ENCODE measurements around the gene UCP1.
A peak's percentile ranks its signal among the peaks of the same experiment; 100 is the strongest.

DNA sequence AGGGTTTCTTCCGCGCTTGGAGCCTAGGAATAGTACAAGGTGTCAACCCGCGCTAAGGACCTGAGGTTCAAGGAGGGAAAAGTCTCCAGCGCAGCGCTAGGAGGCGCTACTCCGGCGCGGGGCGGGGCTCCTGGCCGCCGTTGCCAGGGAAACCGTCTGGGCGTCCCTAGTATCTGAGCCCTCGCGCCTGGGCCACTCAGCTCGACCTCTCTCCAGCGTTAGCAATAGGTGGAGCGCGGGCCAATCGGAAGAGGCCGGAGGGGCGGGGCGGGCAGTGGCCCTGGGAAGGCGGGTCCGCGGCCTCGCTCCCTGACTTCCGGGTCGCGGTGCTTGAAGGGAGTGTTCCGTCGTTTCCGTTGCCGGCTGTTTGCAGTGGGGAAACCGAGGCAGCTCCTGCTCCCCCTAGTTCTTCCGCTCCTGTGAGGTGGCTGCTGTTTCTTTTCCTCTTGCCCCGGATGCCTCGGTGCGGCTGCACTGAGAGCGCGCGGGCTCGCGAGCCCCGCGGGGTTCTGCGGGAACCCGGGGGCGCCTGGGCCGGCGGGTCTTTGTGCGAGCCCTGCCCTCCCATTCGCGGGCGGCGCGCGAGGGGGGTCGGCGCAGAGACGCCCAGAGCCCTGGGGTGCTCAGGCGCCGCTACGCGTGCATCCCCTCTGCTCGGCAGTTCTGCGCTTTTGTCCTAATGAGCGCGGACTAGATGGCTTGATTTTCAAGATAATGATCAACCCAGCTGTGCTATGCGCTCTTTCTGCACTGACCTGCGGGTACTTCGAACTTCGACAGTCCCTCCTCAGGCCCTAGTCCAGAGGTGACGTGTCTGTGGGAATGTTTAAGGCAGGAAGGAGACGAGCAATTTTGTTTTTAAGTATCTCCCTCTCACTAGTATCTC lies 44.7 kb downstream of the UCP1 start, which contains the start of gene ELMOD2:
- TF ChIP-seq CTCF (optimal IDR thresholded peaks at IDR 0.05 in 1 of 3, IDR thresholded peaks at IDR 0.05 in 1 of 3, conservative IDR thresholded peaks at IDR 0.05 in 1 of 3; ENCODE audit: extremely low read depth in 1 of 3, insufficient read depth in 2 of 3, low read length in 3 of 3) (peak; percentile 88 to 95 (median 90)), EZH2 (IDR thresholded peaks at IDR 0.05; ENCODE audit: low read length) (no peak)

Measured in keratinocyte (primary cell).